WTC11 (cell line): ENCODE results near the gene ZDHHC18. TPM values are rescaled to one million over a fixed set of nuclear protein-coding genes. Genes with fewer than 3 reads are reported as not detected.
A peak's percentile ranks its signal among the peaks of the same experiment; 100 is the strongest.

ENCODE experiments used
- ATAC-seq: fragments of 200-7000 bp; cut with Tn5 transposase; 2 replicates; pipeline ENCODE4 v1.10.0; 2021; ENCODE audit warnings: mild to moderate bottlenecking, moderate library complexity
- CTCF ChIA-PET: fragments of 300-600 bp; sonication (Branson Sonifier 250); formaldehyde crosslinking; loops from one replicate; lab custom pipeline; 2021; ENCODE audit warnings: antibody characterized with exemption; lab: Charles Lee
- POLR2A ChIA-PET: fragments of 350-600 bp; sonication (Branson Sonifier 250); formaldehyde crosslinking; loops from one replicate; lab custom pipeline; 2021; ENCODE audit warnings: antibody characterized with exemption; lab: Charles Lee
- DNase-seq: peaks from one replicate; pipeline ENCODE4 v3.0.0; 2021; ENCODE audit warnings: low spot score
- H3K27ac Mint-ChIP-seq: 2 replicates; pipeline ENCODE4 v1.8.0; 2021; ENCODE audit warnings: mixed read lengths
- H3K27me3 Mint-ChIP-seq: 2 replicates; pipeline ENCODE4 v1.8.0; 2021; ENCODE audit warnings: low read depth, mild to moderate bottlenecking, moderate library complexity, mixed read lengths
- H3K36me3 Mint-ChIP-seq: 2 replicates; pipeline ENCODE4 v1.8.0; 2021; ENCODE audit warnings: mixed read lengths
- H3K4me1 Mint-ChIP-seq: 2 replicates; pipeline ENCODE4 v1.8.0; 2022; ENCODE audit warnings: mixed read lengths
- H3K4me3 Mint-ChIP-seq: 2 replicates; pipeline ENCODE4 v1.8.0; 2021; ENCODE audit warnings: mild to moderate bottlenecking, moderate library complexity, mixed read lengths
- H3K9me3 Mint-ChIP-seq: 2 replicates; pipeline ENCODE4 v1.8.0; 2021; ENCODE audit warnings: mixed read lengths
- CREB1 ChIP-seq: sonication (generic); formaldehyde crosslinking; IDR thresholded peaks from 2 replicates; pipeline ENCODE4 v1.8.0; 2023; ENCODE audit warnings: mild to moderate bottlenecking, missing genetic modification reagents
- ETV6 ChIP-seq: sonication (generic); formaldehyde crosslinking; IDR thresholded peaks from 2 replicates; pipeline ENCODE4 v1.8.1; 2022; ENCODE audit warnings: mild to moderate bottlenecking, missing genetic modification reagents
- GABPB1 ChIP-seq: sonication (generic); formaldehyde crosslinking; IDR thresholded peaks from 2 replicates; pipeline ENCODE4 v1.8.1; 2023; ENCODE audit warnings: mild to moderate bottlenecking, missing genetic modification reagents
- JAZF1 ChIP-seq: fragments of 250-450 bp; sonication (Bioruptor Pico); IDR thresholded peaks from 2 replicates; pipeline ENCODE4 v1.9.0; 2021; ENCODE audit warnings: moderate library complexity, mild to moderate bottlenecking, inconsistent platforms
- NFATC4 ChIP-seq: fragments of 250-450 bp; sonication (Bioruptor Pico); IDR thresholded peaks from 2 replicates; pipeline ENCODE4 v1.9.0; 2021; ENCODE audit warnings: mild to moderate bottlenecking
- SMAD3 ChIP-seq: sonication (generic); formaldehyde crosslinking; IDR thresholded peaks from 2 replicates; pipeline ENCODE4 v1.8.0; 2022; ENCODE audit warnings: missing genetic modification reagents, mild to moderate bottlenecking, borderline replicate concordance
- TEAD4 ChIP-seq: sonication (generic); formaldehyde crosslinking; IDR thresholded peaks from 2 replicates; pipeline ENCODE4 v1.8.0; 2022; ENCODE audit warnings: mild to moderate bottlenecking, missing genetic modification reagents
- ZBTB21 ChIP-seq: sonication (generic); formaldehyde crosslinking; IDR thresholded peaks from 2 replicates; pipeline ENCODE4 v1.8.1; 2023; ENCODE audit warnings: mild to moderate bottlenecking, missing genetic modification reagents, borderline replicate concordance
- ZNF121 ChIP-seq: sonication (generic); formaldehyde crosslinking; IDR thresholded peaks from 2 replicates; pipeline ENCODE4 v1.8.0; 2023; ENCODE audit warnings: missing genetic modification reagents
- ZNF138 ChIP-seq: sonication (generic); formaldehyde crosslinking; conservative IDR thresholded peaks from 2 replicates; pipeline ENCODE4 v1.8.1; 2022; ENCODE audit warnings: mild to moderate bottlenecking, moderate library complexity, missing genetic modification reagents
- ZNF671 ChIP-seq: fragments of 250-450 bp; sonication (Bioruptor Pico); IDR thresholded peaks from 2 replicates; pipeline ENCODE4 v1.8.0; 2021; ENCODE audit warnings: mild to moderate bottlenecking
- total RNA-seq: library from RNA; stranded (reverse); gene quantifications from 3 replicates; pipeline ENCODE4 v1.2.3, GENCODE V29; 2021
- TF ChIP-seq, protein P1 (sequence below): sonication (generic); formaldehyde crosslinking; IDR thresholded peaks from 2 replicates; pipeline ENCODE4 v1.8.1; 2023; ENCODE audit warnings: mild to moderate bottlenecking, missing genetic modification reagents
- TF ChIP-seq, protein P2 (sequence below): fragments of 250-450 bp; sonication (Bioruptor Pico); IDR thresholded peaks from 2 replicates; pipeline ENCODE4 v1.8.0; 2021; ENCODE audit warnings: mild to moderate bottlenecking
- TF ChIP-seq, protein P3 (sequence below): fragments of 200-600 bp; IDR thresholded peaks from 2 replicates; pipeline ENCODE4 v1.8.0; 2022; ENCODE audit warnings: antibody characterized with exemption
- TF ChIP-seq, protein P4 (sequence below): sonication (generic); formaldehyde crosslinking; IDR thresholded peaks from 2 replicates; pipeline ENCODE4 v1.8.0; 2022; ENCODE audit warnings: mild to moderate bottlenecking, missing genetic modification reagents
- TF ChIP-seq, protein P5 (sequence below): sonication (generic); formaldehyde crosslinking; IDR thresholded peaks from 2 replicates; pipeline ENCODE4 v1.8.1; 2022; ENCODE audit warnings: mild to moderate bottlenecking, missing genetic modification reagents, moderate library complexity, borderline replicate concordance
- TF ChIP-seq, protein P6 (sequence below): sonication (generic); formaldehyde crosslinking; IDR thresholded peaks from 2 replicates; pipeline ENCODE4 v1.8.1; 2022; ENCODE audit warnings: low read depth, mild to moderate bottlenecking, moderate library complexity, missing genetic modification reagents, borderline replicate concordance
- TF ChIP-seq, protein P7 (sequence below): sonication (generic); formaldehyde crosslinking; IDR thresholded peaks from 2 replicates; pipeline ENCODE4 v1.8.0; 2023; ENCODE audit warnings: missing genetic modification reagents

The ZDHHC18 gene
- total RNA-seq, 1 experiment from 2014 or later, result 26.5 TPM

DNA sequence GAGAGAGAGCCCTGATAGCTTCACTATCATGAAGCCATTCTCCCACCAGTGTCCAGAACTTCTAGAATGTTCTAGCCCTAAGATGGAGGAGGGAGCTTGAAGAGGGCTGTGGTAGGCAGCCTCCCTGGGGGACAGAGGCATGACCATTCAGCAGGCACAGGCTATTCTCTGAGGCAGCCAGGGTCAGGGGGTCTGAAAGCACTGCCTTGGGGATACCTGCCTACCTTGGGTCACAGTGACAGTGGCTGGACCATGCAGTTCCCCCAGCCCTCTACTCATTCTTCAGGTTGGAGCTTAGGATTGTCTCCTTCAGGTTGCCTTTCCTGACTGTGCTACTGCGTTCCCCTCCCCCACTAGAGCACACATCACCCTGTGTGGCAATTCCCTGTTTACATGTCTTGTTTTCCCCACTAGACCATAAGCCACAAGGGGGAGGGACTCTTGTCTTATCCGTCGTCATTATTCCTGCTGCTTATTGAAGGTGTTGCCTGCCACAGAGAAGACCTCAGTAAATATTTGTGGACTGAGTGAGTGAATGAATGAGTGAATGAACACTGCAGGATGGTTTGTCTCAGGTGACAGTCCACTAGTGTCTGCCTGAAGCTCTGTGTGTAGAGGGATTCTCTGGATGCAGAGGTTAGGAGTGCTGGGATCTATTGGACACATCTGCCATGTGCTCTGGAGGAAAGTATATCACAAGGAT lies 5.2 kb downstream of the ZDHHC18 start:
- H3K4me1 Mint-ChIP-seq, result peaks cover 18% of the 10 kb centered on the region
- DNase-seq, result no peak
- no peaks in the 10 kb centered on the region for H3K27me3 Mint-ChIP-seq
- ChIA-PET POLR2A (no interaction called here), CTCF (interaction anchor here (0.8 to 1.4 kb wide), 4 partner anchors 9 to 33 kb away, joined by 3 to 4 read pairs (median 3); no protein-coding TSS in a partner anchor)
- no peak overlapping the region for H3K27ac Mint-ChIP-seq
- H3K9me3 Mint-ChIP-seq, result no peaks in the 10 kb centered on the region
- ATAC-seq, result no peak
- peak; percentile 74 for TF ChIP-seq GABPB1
- TF ChIP-seq CREB1, result no peak
- TF ChIP-seq, all 79 proteins: peak for 1
- no peak overlapping the region for H3K4me3 Mint-ChIP-seq
- H3K36me3 Mint-ChIP-seq, result peaks cover 35% of the 10 kb centered on the region

DNA sequence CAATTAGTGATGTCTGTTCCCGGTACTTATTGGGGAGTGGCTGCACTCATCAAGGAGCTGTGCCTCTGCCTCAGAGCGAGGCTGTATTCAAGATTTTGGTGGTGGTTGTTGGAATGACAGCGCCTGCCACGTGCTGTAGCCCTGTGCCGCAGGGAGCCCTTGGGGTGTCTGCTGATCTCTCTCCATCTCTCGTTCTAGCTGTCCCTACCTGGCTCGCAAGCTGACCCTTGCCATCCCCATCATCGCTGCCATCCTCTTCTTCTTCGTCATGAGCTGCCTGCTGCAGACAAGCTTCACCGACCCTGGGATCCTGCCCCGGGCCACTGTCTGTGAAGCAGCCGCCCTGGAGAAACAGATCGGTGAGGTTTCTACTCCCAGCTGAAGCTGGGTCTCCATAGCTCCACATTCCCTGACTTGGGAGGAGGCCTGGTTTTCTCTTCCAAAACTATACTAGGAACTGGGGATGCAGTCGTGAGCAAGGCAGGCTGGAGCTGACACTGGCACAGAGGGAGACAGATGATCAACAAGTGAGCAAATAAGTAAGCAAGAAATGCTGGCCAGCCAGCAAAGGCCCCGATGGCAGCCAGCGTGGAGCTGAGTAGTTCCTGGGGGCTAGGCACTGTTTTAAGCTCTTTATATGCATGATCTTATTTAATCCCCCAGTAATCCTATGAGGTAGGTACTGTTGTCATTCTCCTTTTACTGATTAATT lies 5.9 kb downstream of the ZDHHC18 start:
- ChIA-PET CTCF (interaction anchor here (1.3 to 1.4 kb wide), 3 partner anchors 9 to 32 kb away, joined by 3 to 4 read pairs (median 3); no protein-coding TSS in a partner anchor), POLR2A (no interaction called here)
- TF ChIP-seq ZNF671 (CRISPR knock-in tag), result no peak
- no peak for TF ChIP-seq TEAD4 (CRISPR knock-in tag)
- TF ChIP-seq NFATC4 (CRISPR knock-in tag), result no peak
- TF ChIP-seq, protein P1, sequence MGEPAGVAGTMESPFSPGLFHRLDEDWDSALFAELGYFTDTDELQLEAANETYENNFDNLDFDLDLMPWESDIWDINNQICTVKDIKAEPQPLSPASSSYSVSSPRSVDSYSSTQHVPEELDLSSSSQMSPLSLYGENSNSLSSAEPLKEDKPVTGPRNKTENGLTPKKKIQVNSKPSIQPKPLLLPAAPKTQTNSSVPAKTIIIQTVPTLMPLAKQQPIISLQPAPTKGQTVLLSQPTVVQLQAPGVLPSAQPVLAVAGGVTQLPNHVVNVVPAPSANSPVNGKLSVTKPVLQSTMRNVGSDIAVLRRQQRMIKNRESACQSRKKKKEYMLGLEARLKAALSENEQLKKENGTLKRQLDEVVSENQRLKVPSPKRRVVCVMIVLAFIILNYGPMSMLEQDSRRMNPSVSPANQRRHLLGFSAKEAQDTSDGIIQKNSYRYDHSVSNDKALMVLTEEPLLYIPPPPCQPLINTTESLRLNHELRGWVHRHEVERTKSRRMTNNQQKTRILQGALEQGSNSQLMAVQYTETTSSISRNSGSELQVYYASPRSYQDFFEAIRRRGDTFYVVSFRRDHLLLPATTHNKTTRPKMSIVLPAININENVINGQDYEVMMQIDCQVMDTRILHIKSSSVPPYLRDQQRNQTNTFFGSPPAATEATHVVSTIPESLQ (CRISPR knock-in tag), result no peak
- TF ChIP-seq ETV6 (CRISPR knock-in tag), result no peak
- TF ChIP-seq, protein P2, sequence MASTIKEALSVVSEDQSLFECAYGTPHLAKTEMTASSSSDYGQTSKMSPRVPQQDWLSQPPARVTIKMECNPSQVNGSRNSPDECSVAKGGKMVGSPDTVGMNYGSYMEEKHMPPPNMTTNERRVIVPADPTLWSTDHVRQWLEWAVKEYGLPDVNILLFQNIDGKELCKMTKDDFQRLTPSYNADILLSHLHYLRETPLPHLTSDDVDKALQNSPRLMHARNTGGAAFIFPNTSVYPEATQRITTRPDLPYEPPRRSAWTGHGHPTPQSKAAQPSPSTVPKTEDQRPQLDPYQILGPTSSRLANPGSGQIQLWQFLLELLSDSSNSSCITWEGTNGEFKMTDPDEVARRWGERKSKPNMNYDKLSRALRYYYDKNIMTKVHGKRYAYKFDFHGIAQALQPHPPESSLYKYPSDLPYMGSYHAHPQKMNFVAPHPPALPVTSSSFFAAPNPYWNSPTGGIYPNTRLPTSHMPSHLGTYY (CRISPR knock-in tag), result no peak
- TF ChIP-seq, protein P3, sequence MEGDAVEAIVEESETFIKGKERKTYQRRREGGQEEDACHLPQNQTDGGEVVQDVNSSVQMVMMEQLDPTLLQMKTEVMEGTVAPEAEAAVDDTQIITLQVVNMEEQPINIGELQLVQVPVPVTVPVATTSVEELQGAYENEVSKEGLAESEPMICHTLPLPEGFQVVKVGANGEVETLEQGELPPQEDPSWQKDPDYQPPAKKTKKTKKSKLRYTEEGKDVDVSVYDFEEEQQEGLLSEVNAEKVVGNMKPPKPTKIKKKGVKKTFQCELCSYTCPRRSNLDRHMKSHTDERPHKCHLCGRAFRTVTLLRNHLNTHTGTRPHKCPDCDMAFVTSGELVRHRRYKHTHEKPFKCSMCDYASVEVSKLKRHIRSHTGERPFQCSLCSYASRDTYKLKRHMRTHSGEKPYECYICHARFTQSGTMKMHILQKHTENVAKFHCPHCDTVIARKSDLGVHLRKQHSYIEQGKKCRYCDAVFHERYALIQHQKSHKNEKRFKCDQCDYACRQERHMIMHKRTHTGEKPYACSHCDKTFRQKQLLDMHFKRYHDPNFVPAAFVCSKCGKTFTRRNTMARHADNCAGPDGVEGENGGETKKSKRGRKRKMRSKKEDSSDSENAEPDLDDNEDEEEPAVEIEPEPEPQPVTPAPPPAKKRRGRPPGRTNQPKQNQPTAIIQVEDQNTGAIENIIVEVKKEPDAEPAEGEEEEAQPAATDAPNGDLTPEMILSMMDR, result no peak
- no peak for TF ChIP-seq ZBTB21 (CRISPR knock-in tag)
- no peak for TF ChIP-seq ZNF121 (CRISPR knock-in tag)
- no peak for TF ChIP-seq JAZF1
- TF ChIP-seq, protein P4, sequence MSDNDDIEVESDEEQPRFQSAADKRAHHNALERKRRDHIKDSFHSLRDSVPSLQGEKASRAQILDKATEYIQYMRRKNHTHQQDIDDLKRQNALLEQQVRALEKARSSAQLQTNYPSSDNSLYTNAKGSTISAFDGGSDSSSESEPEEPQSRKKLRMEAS (CRISPR knock-in tag), result no peak
- TF ChIP-seq, protein P5, sequence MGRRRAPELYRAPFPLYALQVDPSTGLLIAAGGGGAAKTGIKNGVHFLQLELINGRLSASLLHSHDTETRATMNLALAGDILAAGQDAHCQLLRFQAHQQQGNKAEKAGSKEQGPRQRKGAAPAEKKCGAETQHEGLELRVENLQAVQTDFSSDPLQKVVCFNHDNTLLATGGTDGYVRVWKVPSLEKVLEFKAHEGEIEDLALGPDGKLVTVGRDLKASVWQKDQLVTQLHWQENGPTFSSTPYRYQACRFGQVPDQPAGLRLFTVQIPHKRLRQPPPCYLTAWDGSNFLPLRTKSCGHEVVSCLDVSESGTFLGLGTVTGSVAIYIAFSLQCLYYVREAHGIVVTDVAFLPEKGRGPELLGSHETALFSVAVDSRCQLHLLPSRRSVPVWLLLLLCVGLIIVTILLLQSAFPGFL, result no peak
- TF ChIP-seq, protein P6, sequence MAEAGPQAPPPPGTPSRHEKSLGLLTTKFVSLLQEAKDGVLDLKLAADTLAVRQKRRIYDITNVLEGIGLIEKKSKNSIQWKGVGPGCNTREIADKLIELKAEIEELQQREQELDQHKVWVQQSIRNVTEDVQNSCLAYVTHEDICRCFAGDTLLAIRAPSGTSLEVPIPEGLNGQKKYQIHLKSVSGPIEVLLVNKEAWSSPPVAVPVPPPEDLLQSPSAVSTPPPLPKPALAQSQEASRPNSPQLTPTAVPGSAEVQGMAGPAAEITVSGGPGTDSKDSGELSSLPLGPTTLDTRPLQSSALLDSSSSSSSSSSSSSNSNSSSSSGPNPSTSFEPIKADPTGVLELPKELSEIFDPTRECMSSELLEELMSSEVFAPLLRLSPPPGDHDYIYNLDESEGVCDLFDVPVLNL, result no peak
- TF ChIP-seq ZNF138 (CRISPR knock-in tag), result no peak
- TF ChIP-seq, protein P7, sequence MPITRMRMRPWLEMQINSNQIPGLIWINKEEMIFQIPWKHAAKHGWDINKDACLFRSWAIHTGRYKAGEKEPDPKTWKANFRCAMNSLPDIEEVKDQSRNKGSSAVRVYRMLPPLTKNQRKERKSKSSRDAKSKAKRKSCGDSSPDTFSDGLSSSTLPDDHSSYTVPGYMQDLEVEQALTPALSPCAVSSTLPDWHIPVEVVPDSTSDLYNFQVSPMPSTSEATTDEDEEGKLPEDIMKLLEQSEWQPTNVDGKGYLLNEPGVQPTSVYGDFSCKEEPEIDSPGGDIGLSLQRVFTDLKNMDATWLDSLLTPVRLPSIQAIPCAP (CRISPR knock-in tag), result no peak
- TF ChIP-seq SMAD3, result no peak
- H3K4me1 Mint-ChIP-seq, result peaks cover 17% of the 10 kb centered on the region
- peak overlapping the region; percentile 57; the same call in 1 of the 2 replicates for H3K27ac Mint-ChIP-seq
- no peak for DNase-seq
- no peaks in the 10 kb centered on the region for H3K9me3 Mint-ChIP-seq
- peaks cover 35% of the 10 kb centered on the region for H3K36me3 Mint-ChIP-seq
- no peak overlapping the region for H3K4me3 Mint-ChIP-seq
- H3K27me3 Mint-ChIP-seq, result no peaks in the 10 kb centered on the region
- ATAC-seq, result no peak
